PFSK-1 (cell line): ENCODE results near the gene DNAAF9.

Experiments
- FOXP2 ChIP-seq: optimal IDR thresholded peaks from 2 replicates; pipeline ENCODE3; 2011; ENCODE audit warnings: borderline replicate concordance, control low read depth, inconsistent platforms; ENCODE audit not compliant: insufficient read depth; ENCODE audit errors: extremely low read length, extremely low read depth
- POLR2AphosphoS5 ChIP-seq: IDR thresholded peaks from 2 replicates; pipeline ENCODE4 v1.6.1; 2012; ENCODE audit warnings: low read depth, mild to moderate bottlenecking, control low read depth, low read length, moderate library complexity
- REST ChIP-seq, 2 experiments: IDR thresholded peaks; 2 replicates each; pipeline versions ENCODE4 v1.6.1 to v1.8.0; 2011 to 2012; ENCODE audit warnings: low read depth in 2 of 2, low read length in 2 of 2, control low read depth in 1 of 2, inconsistent platforms in 1 of 2, mild to moderate bottlenecking in 1 of 2, moderate library complexity in 1 of 2; ENCODE audit not compliant: insufficient read depth in 1 of 2
- SIN3A ChIP-seq: IDR thresholded peaks from 2 replicates; pipeline ENCODE4 v1.6.1; 2012; ENCODE audit warnings: mild to moderate bottlenecking, low read length, moderate library complexity, borderline replicate concordance; ENCODE audit not compliant: insufficient read depth
- TAF1 ChIP-seq: IDR thresholded peaks from 2 replicates; pipeline ENCODE4 v1.6.1; 2012; ENCODE audit warnings: low read length, control low read depth, borderline replicate concordance; ENCODE audit not compliant: insufficient read depth

Gene DNAAF9

GRCh38 chr20:3358676-3359340 is 48.7 kb downstream of the DNAAF9 start:
- TF ChIP-seq SIN3A = no peak
- TF ChIP-seq POLR2AphosphoS5 = no peak
- no peak for TF ChIP-seq FOXP2
- no peak for TF ChIP-seq TAF1
- no peak for TF ChIP-seq REST (IDR thresholded peaks at IDR 0.05; ENCODE audit: insufficient read depth in 1 of 2, low read depth in 2 of 2, low read length in 2 of 2)
